Measurements from ENCODE around the gene OR5H14. TPM values are rescaled to one million over a fixed set of nuclear protein-coding genes. Genes with fewer than 3 reads are reported as not detected.

Gene OR5H14
- total and polyA plus RNA-seq, 9 of the 15 experiments (the other 6 are each of a cell fraction or from before 2014, with no cell fraction given), result not detected

DNA sequence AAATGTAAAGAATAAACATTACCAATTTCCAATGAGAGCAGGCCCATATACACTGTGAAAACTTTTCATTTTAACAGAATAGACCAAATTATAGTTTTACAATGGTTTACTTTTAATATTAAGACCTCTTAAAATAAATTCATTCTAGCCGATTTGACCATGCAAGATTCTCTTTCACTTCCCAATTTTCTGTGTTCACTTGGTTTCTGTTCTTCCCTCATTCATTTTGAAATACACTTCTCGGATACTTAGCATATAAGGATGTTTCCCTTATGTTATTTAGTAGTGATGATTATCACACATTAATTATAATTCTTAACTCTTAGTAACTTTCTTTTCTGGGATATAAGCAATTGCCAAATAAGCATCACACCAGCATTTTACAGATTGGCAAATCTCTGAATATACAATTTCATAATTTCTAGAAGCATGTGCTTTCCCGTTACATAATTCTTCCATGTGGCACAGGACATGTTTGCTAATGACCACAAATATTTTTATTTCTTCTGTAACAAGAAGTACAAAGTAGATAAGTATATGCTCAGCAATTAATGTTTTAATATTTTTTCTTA is 33.1 kb downstream of the OR5H14 start (continued):
- TF ChIP-seq TOE1 (IDR thresholded peaks at IDR 0.05; ENCODE audit: borderline replicate concordance) (no peak), TOE1 (CRISPR knock-in tag; IDR thresholded peaks at IDR 0.05; ENCODE audit: borderline replicate concordance, low read depth) (no peak), SNIP1 (IDR thresholded peaks at IDR 0.05; ENCODE audit: low read depth) (no peak), SLC30A9 (CRISPR knock-in tag; IDR thresholded peaks at IDR 0.05) (no peak)
- TF ChIP-seq, protein P1, sequence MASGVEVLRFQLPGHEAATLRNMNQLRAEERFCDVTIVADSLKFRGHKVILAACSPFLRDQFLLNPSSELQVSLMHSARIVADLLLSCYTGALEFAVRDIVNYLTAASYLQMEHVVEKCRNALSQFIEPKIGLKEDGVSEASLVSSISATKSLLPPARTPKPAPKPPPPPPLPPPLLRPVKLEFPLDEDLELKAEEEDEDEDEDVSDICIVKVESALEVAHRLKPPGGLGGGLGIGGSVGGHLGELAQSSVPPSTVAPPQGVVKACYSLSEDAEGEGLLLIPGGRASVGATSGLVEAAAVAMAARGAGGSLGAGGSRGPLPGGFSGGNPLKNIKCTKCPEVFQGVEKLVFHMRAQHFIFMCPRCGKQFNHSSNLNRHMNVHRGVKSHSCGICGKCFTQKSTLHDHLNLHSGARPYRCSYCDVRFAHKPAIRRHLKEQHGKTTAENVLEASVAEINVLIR (CRISPR knock-in tag; IDR thresholded peaks at IDR 0.05), result no peak

DNA sequence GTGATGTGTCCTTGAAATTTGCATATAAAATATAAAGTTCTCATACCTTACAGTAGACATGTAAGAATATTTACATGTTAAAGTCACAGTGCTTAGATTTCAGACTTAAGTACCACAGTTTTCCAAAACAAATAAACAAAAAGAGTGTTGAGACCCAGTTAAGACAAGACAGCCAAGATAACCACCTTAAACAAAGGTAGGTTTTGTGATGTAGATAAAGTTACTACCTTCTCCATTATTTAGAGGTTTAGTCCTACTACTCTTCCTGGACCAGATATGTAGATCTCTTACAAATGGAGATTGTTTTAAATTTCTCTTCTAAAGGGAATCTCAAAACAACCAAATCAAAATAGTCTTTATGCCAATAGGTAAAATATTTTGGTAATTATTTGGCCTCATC is 34.9 kb downstream of the OR5H14 start:
- no peaks in the 10 kb centered on the region for H3K9me3 ChIP-seq (replicated peaks; ENCODE audit: control insufficient read depth, insufficient read depth, low read depth, low read length)
- ATAC-seq (no peak), DNase-seq (ENCODE audit: extremely low read depth in 1 of 4, low spot score in 3 of 4) (no peak), FAIRE-seq (no peak)
- no peak overlapping the region for H3K27ac ChIP-seq (ENCODE audit: extremely low read depth, low read depth, low read length)
- in situ Hi-C loops (cut with MboI) (no loop called here), intact Hi-C loops (cut with micrococcal nuclease) (no loop called here)
- ChIA-PET POLR2A (no interaction called here), CTCF (ENCODE audit: low intra/inter-chr PET ratio) (no interaction called here)
- H3K36me3 ChIP-seq (ENCODE audit: control insufficient read depth, insufficient read depth, low read length), result no peaks in the 10 kb centered on the region
- no peaks in the 10 kb centered on the region for H4K20me1 ChIP-seq (replicated peaks; ENCODE audit: control insufficient read depth, insufficient read depth, low read length)
- no peaks in the 10 kb centered on the region for H3K4me1 ChIP-seq (replicated peaks in 1 of 2; ENCODE audit: control insufficient read depth in 2 of 2, insufficient read depth in 2 of 2, low read length in 2 of 2)
- no peak overlapping the region for H3K4me3 ChIP-seq
- H3K4me2 ChIP-seq (ENCODE audit: insufficient read depth, low read length), result no peak overlapping the region
- H2AFZ ChIP-seq (ENCODE audit: low read depth, low read length), result no peak overlapping the region
- no peak overlapping the region for H3K9ac ChIP-seq (ENCODE audit: insufficient read depth in 1 of 2, low read depth in 2 of 2, low read length in 2 of 2)
- TF ChIP-seq, protein P2, sequence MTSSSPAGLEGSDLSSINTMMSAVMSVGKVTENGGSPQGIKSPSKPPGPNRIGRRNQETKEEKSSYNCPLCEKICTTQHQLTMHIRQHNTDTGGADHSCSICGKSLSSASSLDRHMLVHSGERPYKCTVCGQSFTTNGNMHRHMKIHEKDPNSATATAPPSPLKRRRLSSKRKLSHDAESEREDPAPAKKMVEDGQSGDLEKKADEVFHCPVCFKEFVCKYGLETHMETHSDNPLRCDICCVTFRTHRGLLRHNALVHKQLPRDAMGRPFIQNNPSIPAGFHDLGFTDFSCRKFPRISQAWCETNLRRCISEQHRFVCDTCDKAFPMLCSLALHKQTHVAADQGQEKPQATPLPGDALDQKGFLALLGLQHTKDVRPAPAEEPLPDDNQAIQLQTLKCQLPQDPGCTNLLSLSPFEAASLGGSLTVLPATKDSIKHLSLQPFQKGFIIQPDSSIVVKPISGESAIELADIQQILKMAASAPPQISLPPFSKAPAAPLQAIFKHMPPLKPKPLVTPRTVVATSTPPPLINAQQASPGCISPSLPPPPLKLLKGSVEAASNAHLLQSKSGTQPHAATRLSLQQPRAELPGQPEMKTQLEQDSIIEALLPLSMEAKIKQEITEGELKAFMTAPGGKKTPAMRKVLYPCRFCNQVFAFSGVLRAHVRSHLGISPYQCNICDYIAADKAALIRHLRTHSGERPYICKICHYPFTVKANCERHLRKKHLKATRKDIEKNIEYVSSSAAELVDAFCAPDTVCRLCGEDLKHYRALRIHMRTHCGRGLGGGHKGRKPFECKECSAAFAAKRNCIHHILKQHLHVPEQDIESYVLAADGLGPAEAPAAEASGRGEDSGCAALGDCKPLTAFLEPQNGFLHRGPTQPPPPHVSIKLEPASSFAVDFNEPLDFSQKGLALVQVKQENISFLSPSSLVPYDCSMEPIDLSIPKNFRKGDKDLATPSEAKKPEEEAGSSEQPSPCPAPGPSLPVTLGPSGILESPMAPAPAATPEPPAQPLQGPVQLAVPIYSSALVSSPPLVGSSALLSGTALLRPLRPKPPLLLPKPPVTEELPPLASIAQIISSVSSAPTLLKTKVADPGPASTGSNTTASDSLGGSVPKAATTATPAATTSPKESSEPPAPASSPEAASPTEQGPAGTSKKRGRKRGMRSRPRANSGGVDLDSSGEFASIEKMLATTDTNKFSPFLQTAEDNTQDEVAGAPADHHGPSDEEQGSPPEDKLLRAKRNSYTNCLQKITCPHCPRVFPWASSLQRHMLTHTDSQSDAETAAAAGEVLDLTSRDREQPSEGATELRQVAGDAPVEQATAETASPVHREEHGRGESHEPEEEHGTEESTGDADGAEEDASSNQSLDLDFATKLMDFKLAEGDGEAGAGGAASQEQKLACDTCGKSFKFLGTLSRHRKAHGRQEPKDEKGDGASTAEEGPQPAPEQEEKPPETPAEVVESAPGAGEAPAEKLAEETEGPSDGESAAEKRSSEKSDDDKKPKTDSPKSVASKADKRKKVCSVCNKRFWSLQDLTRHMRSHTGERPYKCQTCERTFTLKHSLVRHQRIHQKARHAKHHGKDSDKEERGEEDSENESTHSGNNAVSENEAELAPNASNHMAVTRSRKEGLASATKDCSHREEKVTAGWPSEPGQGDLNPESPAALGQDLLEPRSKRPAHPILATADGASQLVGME (CRISPR knock-in tag; IDR thresholded peaks at IDR 0.05), result no peak
- TF ChIP-seq DMBX1 (CRISPR knock-in tag; IDR thresholded peaks at IDR 0.05; ENCODE audit: borderline replicate concordance), result no peak
- no peaks in the 10 kb centered on the region for H3K27me3 ChIP-seq (ENCODE audit: control insufficient read depth in 2 of 2, insufficient read depth in 2 of 2, low read length in 2 of 2)
- no peaks in the 10 kb centered on the region for H3K79me2 ChIP-seq (ENCODE audit: control insufficient read depth, insufficient read depth, low read length)
- H3K9me1 ChIP-seq (ENCODE audit: control insufficient read depth, insufficient read depth, low read length), result no peaks in the 10 kb centered on the region
- BruUV-seq (replicated peaks), result no TSS peak
